ENCODE measurements around the gene FES. TPM values are rescaled to one million over a fixed set of nuclear protein-coding genes. Genes with fewer than 3 reads are reported as not detected.

FES gene
- total and polyA plus RNA-seq, 10 of the 15 experiments (the other 5 are each of a cell fraction or from before 2014, with no cell fraction given), result 0.07 to 23.9 (median 9.9) TPM

GRCh38 chr15:90860942-90861675 is 23.2 kb upstream of the FES start:
- RAD21 ChIA-PET (ENCODE audit: unreplicated experiment), result no interaction called here
- FAIRE-seq (no peak), DNase-seq (ENCODE audit: low read depth, low spot score) (no peak), ATAC-seq (no peak)
- H2AFZ ChIP-seq (ENCODE audit: control insufficient read depth, low read depth, low read length), result no peak overlapping the region
- no peak overlapping the region for H3K9ac ChIP-seq (ENCODE audit: control insufficient read depth, insufficient read depth, low read length)
- no peaks in the 10 kb centered on the region for H3K9me3 ChIP-seq (replicated peaks; ENCODE audit: control insufficient read depth, insufficient read depth, low read length)
- no TSS peak for BruUV-seq (replicated peaks)
- no peaks in the 10 kb centered on the region for H3K27me3 ChIP-seq (replicated peaks in 1 of 2; ENCODE audit: control insufficient read depth in 2 of 2, insufficient read depth in 2 of 2, low read length in 1 of 2)
- no peaks in the 10 kb centered on the region for H3K79me2 ChIP-seq (ENCODE audit: control insufficient read depth, insufficient read depth, low read length)
- SMC1A ChIA-PET (ENCODE audit: uncharacterized antibody, unreplicated experiment), result no interaction called here
- H3K4me2 ChIP-seq (ENCODE audit: control insufficient read depth, insufficient read depth), result no peak overlapping the region
- no peak overlapping the region for H3K27ac ChIP-seq (ENCODE audit: control insufficient read depth, insufficient read depth)
- H3K36me3 ChIP-seq (ENCODE audit: control insufficient read depth in 2 of 2, insufficient read depth in 2 of 2, low read length in 1 of 2), result no peaks in the 10 kb centered on the region
- WGBS (ENCODE audit: insufficient coverage, insufficient replicate concordance, low lambda C conversion rate, missing lambda C conversion rate), result 80% methylated on average over 14 of the region's 14 CpGs
- no peak overlapping the region for H3K4me3 ChIP-seq
- peaks cover 12% of the 10 kb centered on the region for H3K4me1 ChIP-seq (ENCODE audit: control insufficient read depth, insufficient read depth, low read length)
- H4K20me1 ChIP-seq (ENCODE audit: control insufficient read depth, insufficient read depth), result no peaks in the 10 kb centered on the region
- in situ Hi-C loops (cut with MboI), result no loop called here
- TF ChIP-seq KDM1A (IDR thresholded peaks at IDR 0.05; ENCODE audit: borderline replicate concordance), result no peak
- POLR2A ChIA-PET, result interaction anchor here (0.7 kb wide), 1 partner anchor 9 kb away, joined by 5 read pairs; no protein-coding TSS in a partner anchor
- intact Hi-C loops (cut with micrococcal nuclease; ENCODE audit: unreplicated experiment), result no loop called here
- CTCF ChIA-PET, result no interaction called here

DNA sequence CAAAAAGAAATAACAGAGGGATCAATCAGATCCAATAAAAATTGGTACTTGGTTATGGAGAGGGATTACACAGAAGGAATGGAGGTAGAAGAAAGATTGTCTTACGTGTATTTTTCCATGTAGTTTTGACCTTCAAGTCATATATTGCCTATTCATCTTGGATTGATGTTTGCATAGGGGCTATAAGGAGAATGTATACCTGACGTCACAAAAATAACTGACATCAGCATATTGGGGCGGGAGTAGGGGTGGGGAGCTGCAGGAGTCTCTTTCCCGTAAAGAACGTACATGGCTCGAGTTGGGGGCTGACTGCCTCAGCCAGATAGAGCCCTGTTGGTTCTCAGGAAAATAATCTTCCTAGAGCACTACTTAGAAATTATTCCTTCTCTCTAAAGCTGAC is 21.8 kb upstream of the FES start:
- no peak overlapping the region for H3K4me2 ChIP-seq (ENCODE audit: control insufficient read depth, insufficient read depth)
- H3K9ac ChIP-seq (ENCODE audit: control insufficient read depth, insufficient read depth, low read length), result no peak overlapping the region
- CTCF ChIA-PET, result no interaction called here
- ATAC-seq, result no peak
- H4K20me1 ChIP-seq (ENCODE audit: control insufficient read depth, insufficient read depth), result no peaks in the 10 kb centered on the region
- SMC1A ChIA-PET (ENCODE audit: uncharacterized antibody, unreplicated experiment), result no interaction called here
- no peaks in the 10 kb centered on the region for H3K36me3 ChIP-seq (ENCODE audit: control insufficient read depth in 2 of 2, insufficient read depth in 2 of 2, low read length in 1 of 2)
- no peak overlapping the region for H2AFZ ChIP-seq (ENCODE audit: control insufficient read depth, low read depth, low read length)
- no peaks in the 10 kb centered on the region for H3K79me2 ChIP-seq (ENCODE audit: control insufficient read depth, insufficient read depth, low read length)
- in situ Hi-C loops (cut with MboI), result no loop called here
- WGBS (ENCODE audit: insufficient coverage, insufficient replicate concordance, low lambda C conversion rate, missing lambda C conversion rate), result 85% methylated on average over 6 of the region's 6 CpGs
- no peak overlapping the region for H3K27ac ChIP-seq (ENCODE audit: control insufficient read depth, insufficient read depth)
- no peak for DNase-seq (ENCODE audit: low read depth, low spot score)
- H3K9me3 ChIP-seq (replicated peaks; ENCODE audit: control insufficient read depth, insufficient read depth, low read length), result no peaks in the 10 kb centered on the region
- RAD21 ChIA-PET (ENCODE audit: unreplicated experiment), result no interaction called here
- TF ChIP-seq MXI1 (IDR thresholded peaks at IDR 0.05; ENCODE audit: low read depth, low read length) (no peak), WRNIP1 (IDR thresholded peaks at IDR 0.05; ENCODE audit: borderline replicate concordance, low read depth, low read length) (no peak), MLLT1 (IDR thresholded peaks at IDR 0.05) (no peak), CEBPB (IDR thresholded peaks at IDR 0.05; ENCODE audit: borderline replicate concordance in 1 of 2, low read depth in 2 of 2, low read length in 2 of 2) (no peak)
- no peaks in the 10 kb centered on the region for H3K27me3 ChIP-seq (replicated peaks in 1 of 2; ENCODE audit: control insufficient read depth in 2 of 2, insufficient read depth in 2 of 2, low read length in 1 of 2)
- H3K4me1 ChIP-seq (ENCODE audit: control insufficient read depth, insufficient read depth, low read length), result 0 out of 2 replicates have a peak, but pooled peaks cover under 1% of the 10 kb centered on the region
- no peak overlapping the region for H3K4me3 ChIP-seq
- POLR2A ChIA-PET, result no interaction called here
- intact Hi-C loops (cut with micrococcal nuclease; ENCODE audit: unreplicated experiment), result no loop called here
- BruUV-seq (replicated peaks), result no TSS peak
- FAIRE-seq, result no peak

Measured in GM12878 (cell line).